KOPT-K1 (cell line): ENCODE data around the gene COMMD1.

Experiments
- H3K27ac ChIP-seq: fragments of 200-600 bp; sonication (generic); 2 replicates; pipeline ENCODE4 v1.5.1; 2016; ENCODE audit warnings: antibody characterized with exemption, mild to moderate bottlenecking, low read depth, low read length; ENCODE audit not compliant: poor library complexity, severe bottlenecking
- H3K36me3 ChIP-seq: fragments of 200-600 bp; sonication (generic); 2 replicates; pipeline ENCODE4 v1.5.1; 2017; ENCODE audit warnings: antibody characterized with exemption, mild to moderate bottlenecking, low read length, moderate library complexity; ENCODE audit not compliant: insufficient read depth
- H3K9me3 ChIP-seq: fragments of 200-600 bp; sonication (generic); 2 replicates; pipeline ENCODE4 v1.5.1; 2017; ENCODE audit warnings: antibody characterized with exemption, low read length, mild to moderate bottlenecking; ENCODE audit not compliant: insufficient read depth, poor library complexity, severe bottlenecking

Gene COMMD1

GRCh38 chr2:62046141-62046540 lies 140.7 kb downstream of the COMMD1 start:
- Histone ChIP-seq H3K27ac (no peak overlapping the region), H3K9me3 (peaks cover 34% of the 10 kb centered on the region), H3K36me3 (no peaks in the 10 kb centered on the region)

GRCh38 chr2:62050456-62051045 lies 145.1 kb downstream of the COMMD1 start:
- Histone ChIP-seq H3K36me3 (no peaks in the 10 kb centered on the region), H3K27ac (no peak overlapping the region), H3K9me3 (no peaks in the 10 kb centered on the region)

GRCh38 chr2:62054029-62054791 lies 148.7 kb downstream of the COMMD1 start:
- Histone ChIP-seq H3K27ac (peak overlapping the region; percentile 28), H3K36me3 (no peaks in the 10 kb centered on the region), H3K9me3 (no peaks in the 10 kb centered on the region)

- H3K27ac ChIP-seq: peak overlapping the region; percentile 28
- H3K36me3 ChIP-seq: no peaks in the 10 kb centered on the region
- no peaks in the 10 kb centered on the region for H3K9me3 ChIP-seq
These were observed 149.5 kb downstream of the COMMD1 start for GRCh38 chr2:62054916-62055450.

- Histone ChIP-seq H3K9me3 (no peaks in the 10 kb centered on the region), H3K27ac (peak overlapping the region; percentile 28), H3K36me3 (no peaks in the 10 kb centered on the region)
These were observed 150.4 kb downstream of the COMMD1 start for GRCh38 chr2:62055724-62056336.

- Histone ChIP-seq H3K27ac (no peak overlapping the region), H3K9me3 (peaks cover 5% of the 10 kb centered on the region)
These were observed 150.9 kb downstream of the COMMD1 start for GRCh38 chr2:62056341-62056740.

GRCh38 chr2:62065243-62065642 lies 159.8 kb downstream of the COMMD1 start:
- Histone ChIP-seq H3K36me3 (no peaks in the 10 kb centered on the region; the same call in 1 of the 2 replicates), H3K27ac (no peak overlapping the region)

More at GRCh38 chr2:62056341-62056740, 150.9 kb downstream of the COMMD1 start:
- no peaks in the 10 kb centered on the region for H3K36me3 ChIP-seq

GRCh38 chr2:62071126-62071598 lies 165.7 kb downstream of the COMMD1 start:
- Histone ChIP-seq H3K27ac (no peak overlapping the region), H3K9me3 (peaks cover 25% of the 10 kb centered on the region), H3K36me3 (peaks cover 7% of the 10 kb centered on the region; the same call in 1 of the 2 replicates)

More at GRCh38 chr2:62065243-62065642, 159.8 kb downstream of the COMMD1 start:
- H3K9me3 ChIP-seq: peaks cover 8% of the 10 kb centered on the region

GRCh38 chr2:62071760-62072680 lies 166.5 kb downstream of the COMMD1 start:
- peaks cover 25% of the 10 kb centered on the region for H3K9me3 ChIP-seq
- H3K27ac ChIP-seq: no peak overlapping the region

GRCh38 chr2:62074233-62074632 lies 168.8 kb downstream of the COMMD1 start:
- H3K36me3 ChIP-seq: peaks cover 7% of the 10 kb centered on the region; the same call in 1 of the 2 replicates

More at GRCh38 chr2:62071760-62072680, 166.5 kb downstream of the COMMD1 start:
- H3K36me3 ChIP-seq: peaks cover 7% of the 10 kb centered on the region; the same call in 1 of the 2 replicates

GRCh38 chr2:62076980-62077638 lies 171.6 kb downstream of the COMMD1 start:
- Histone ChIP-seq H3K27ac (no peak overlapping the region), H3K9me3 (peaks cover 16% of the 10 kb centered on the region), H3K36me3 (peaks cover 7% of the 10 kb centered on the region; the same call in 1 of the 2 replicates)

More at GRCh38 chr2:62074233-62074632, 168.8 kb downstream of the COMMD1 start:
- H3K27ac ChIP-seq: no peak overlapping the region
- H3K9me3 ChIP-seq: peaks cover 25% of the 10 kb centered on the region

- Histone ChIP-seq H3K9me3 (no peaks in the 10 kb centered on the region), H3K27ac (no peak overlapping the region), H3K36me3 (no peaks in the 10 kb centered on the region)
These were observed 179.3 kb downstream of the COMMD1 start for GRCh38 chr2:62084801-62085200.

- no peaks in the 10 kb centered on the region for H3K9me3 ChIP-seq
- H3K27ac ChIP-seq: no peak overlapping the region
- H3K36me3 ChIP-seq: no peaks in the 10 kb centered on the region
These were observed 184.2 kb downstream of the COMMD1 start for GRCh38 chr2:62089658-62090057.

GRCh38 chr2:62091471-62091870 lies 186.0 kb downstream of the COMMD1 start:
- Histone ChIP-seq H3K36me3 (no peaks in the 10 kb centered on the region), H3K9me3 (no peaks in the 10 kb centered on the region), H3K27ac (no peak overlapping the region)
